Fibroblast of mammary gland (primary cell): ENCODE measurements around the gene IDS.
"Not testable (repeated sequence)": the region's sequence is repeated elsewhere in the genome, so short reads cannot be mapped to it uniquely, and the experiment has no call there.

ENCODE experiments used
- DNase-seq: peaks from one replicate; pipeline ENCODE4 v3.0.0-alpha.2; 2010; ENCODE audit warnings: low read depth
- H3K4me3 ChIP-seq: 2 replicates; pipeline ENCODE4 v1.5.1; 2011; ENCODE audit warnings: low read depth, mild to moderate bottlenecking, low read length, moderate library complexity; ENCODE audit not compliant: control insufficient read depth
- TF ChIP-seq, protein P1 (sequence below): conservative IDR thresholded peaks from 2 replicates; pipeline ENCODE4 v1.5.1; 2011; ENCODE audit warnings: low read depth, low read length, inconsistent platforms; ENCODE audit not compliant: control insufficient read depth, insufficient read depth

The IDS gene

DNA sequence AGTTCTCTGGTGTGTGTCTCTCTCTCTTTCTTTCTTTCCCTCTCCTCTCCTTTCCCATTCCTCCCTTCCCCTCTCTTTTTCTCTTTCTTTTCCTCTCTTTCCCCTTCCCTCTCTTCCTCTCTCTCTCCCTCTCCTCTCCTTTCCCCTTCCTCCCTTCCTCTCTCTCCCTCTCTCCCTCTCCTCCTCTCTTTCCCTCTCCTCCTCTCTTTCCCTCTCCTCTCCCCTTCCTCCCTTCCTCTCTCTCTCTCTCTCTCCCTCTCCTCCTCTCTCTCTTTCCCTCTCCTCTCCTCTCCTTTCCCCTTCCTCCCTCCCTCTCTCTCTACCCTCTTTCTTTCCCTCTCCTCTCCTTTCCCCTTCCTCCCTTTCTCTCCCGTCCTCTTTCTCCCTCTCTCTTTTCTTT, 23.3 kb upstream of the IDS start:
- TF ChIP-seq, protein P1, sequence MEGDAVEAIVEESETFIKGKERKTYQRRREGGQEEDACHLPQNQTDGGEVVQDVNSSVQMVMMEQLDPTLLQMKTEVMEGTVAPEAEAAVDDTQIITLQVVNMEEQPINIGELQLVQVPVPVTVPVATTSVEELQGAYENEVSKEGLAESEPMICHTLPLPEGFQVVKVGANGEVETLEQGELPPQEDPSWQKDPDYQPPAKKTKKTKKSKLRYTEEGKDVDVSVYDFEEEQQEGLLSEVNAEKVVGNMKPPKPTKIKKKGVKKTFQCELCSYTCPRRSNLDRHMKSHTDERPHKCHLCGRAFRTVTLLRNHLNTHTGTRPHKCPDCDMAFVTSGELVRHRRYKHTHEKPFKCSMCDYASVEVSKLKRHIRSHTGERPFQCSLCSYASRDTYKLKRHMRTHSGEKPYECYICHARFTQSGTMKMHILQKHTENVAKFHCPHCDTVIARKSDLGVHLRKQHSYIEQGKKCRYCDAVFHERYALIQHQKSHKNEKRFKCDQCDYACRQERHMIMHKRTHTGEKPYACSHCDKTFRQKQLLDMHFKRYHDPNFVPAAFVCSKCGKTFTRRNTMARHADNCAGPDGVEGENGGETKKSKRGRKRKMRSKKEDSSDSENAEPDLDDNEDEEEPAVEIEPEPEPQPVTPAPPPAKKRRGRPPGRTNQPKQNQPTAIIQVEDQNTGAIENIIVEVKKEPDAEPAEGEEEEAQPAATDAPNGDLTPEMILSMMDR = no peak
- H3K4me3 ChIP-seq = no peak overlapping the region
- DNase-seq = no peak

DNA sequence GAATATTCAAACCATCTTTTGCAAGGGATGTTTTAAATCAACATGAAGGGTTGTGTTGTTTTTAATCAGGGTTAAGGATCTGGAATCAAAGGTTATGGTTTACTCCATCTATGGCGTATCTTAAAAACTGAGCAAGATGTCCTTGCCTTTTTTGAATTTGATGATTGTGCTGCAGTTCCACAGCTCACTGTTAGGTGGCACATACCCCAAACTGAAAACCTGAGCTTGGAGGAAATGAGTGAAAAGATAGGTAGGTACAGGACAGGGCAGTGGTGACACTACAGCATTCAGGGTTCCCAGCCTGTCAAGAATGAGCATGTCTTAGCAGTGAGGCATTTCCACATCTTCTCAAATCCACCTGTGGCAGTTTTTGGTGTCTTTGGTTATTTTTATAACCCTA, 22.6 kb upstream of the IDS start:
- DNase-seq = peak; percentile 31
- TF ChIP-seq, protein P1 = peak; percentile 57
- H3K4me3 ChIP-seq = no peak overlapping the region

DNA sequence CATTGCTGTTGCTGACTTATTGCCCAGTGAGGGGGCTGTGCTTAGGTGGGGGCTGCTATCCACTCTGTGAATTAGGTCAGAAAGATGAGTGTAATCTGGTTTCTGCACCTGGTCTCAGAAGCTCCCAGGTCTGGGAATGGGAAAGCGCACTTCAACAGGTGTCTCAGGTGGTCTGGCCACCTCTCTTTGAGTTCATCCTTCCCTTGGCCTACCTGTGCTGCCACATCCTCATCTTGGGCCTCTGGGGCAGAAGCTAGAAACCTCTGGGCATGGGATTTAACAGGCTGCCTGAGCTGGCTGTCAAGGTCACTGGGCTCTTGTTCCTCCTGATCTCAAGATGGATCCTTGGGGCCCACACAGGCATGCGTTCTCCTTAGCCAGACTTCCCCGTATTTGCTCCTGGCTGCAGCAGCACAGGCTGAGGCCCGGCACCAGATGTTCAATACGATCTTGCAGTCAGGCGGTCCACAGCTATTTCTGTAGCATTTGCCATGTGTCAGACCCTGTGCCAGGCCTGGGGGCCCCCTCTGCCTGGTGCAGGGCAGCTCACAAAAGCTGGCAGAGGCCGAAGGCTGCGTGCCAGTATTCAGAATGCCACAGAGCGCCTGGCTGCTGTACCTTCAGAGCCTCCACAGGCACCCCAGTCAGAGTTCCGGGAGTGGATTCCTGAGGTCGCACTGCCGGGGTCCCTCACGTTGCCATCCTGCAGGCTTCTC, 21.4 kb upstream of the IDS start:
- not testable (repeated sequence) for DNase-seq, H3K4me3 ChIP-seq

GRCh38 chrX:149525903-149526302, 20.8 kb upstream of the IDS start:
- not testable (repeated sequence) for DNase-seq, H3K4me3 ChIP-seq

DNA sequence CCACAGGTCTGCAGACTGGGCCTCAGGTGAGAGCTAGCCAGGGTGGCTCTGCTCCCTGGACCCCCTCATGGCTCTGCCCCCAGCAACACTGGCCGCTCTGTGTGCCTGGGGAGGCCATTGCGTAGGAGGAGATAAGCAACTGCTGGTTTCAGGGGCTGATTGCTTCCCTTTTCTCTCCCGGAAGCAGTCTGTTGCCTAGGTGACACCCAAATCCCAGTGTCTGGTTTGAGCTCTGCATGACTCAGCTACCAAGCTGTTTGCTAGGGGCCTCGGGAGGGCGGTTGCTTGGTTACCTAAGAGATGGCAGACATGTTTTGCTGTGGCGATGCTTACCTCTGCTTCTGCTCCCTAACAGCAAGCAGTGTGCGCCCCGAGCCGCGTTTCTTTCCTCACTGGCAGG, 20.3 kb upstream of the IDS start:
- DNase-seq = peak; percentile 61

DNA sequence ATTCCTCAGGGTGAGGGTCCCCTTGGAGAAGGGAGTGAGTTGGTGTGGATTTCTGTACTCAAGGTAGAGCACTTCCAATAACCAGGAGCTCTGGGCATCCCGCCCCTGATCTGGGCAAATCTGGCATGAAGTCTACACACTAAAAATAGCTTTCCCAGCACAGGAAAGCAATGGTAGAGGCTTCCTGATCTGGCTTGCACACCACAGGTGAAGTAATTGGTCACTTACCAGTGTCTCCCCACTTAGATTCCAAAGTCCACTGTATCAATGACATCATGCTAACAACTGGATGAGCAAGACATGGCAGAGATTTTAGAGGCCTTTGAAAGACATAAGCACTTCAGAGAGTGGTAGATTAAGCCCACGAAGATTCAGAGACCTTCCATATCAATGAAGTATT, 17.8 kb upstream of the IDS start:
- TF ChIP-seq, protein P1 = no peak
- H3K4me3 ChIP-seq = no peak overlapping the region
- no peak for DNase-seq

More for the DNA sequence above, 20.3 kb upstream of the IDS start:
- not testable (repeated sequence) for H3K4me3 ChIP-seq

DNA sequence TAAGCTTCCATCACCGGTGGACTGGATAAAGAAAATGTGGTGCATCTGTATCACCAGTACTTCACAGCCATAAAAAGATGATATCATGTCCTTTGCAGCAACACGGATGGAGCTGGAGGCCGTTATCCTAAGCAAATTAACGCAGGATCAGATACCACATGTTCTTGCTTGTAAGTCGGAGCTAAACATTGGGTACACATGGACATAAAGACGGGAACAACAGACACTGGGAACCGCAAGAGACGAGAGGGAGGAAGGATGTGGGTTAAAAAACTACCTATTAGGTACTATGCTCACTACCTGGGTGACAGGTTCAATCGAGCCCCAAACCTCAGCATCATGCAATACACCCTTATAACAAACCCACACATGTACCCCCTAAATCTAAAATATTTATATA, 16.3 kb upstream of the IDS start:
- no peak for DNase-seq
- H3K4me3 ChIP-seq = no peak overlapping the region
- TF ChIP-seq, protein P1 = no peak

DNA sequence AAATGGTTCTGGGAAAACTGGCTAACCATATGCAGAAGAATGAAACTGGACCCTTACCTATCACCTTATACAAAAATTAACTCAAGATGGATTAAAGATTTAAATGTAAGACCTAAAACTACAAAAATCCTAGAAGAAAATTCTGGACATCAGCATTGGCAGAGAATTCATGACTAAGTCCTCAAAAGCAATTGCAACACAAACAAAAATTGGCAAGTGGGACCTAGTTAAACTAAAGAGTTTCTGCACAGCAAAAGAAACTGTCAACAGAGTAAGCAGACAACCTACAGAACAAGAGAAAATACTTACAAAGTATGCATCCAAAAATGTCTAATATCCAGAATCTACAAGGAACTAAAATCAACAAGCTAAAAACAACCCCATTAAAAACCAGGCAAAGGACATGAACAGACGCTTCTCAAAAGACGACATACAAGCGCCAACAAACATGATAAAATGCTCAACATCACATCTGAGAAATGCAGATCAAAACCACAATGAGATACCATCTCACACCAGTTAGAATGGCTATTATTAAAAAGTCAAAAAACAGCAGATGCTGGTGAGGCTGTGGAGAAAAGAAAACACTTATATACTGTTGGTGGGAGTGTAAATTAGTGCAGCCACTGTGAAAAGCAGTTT, 15.7 kb upstream of the IDS start:
- H3K4me3 ChIP-seq = not testable (repeated sequence)
- peak; percentile 30 for DNase-seq

DNA sequence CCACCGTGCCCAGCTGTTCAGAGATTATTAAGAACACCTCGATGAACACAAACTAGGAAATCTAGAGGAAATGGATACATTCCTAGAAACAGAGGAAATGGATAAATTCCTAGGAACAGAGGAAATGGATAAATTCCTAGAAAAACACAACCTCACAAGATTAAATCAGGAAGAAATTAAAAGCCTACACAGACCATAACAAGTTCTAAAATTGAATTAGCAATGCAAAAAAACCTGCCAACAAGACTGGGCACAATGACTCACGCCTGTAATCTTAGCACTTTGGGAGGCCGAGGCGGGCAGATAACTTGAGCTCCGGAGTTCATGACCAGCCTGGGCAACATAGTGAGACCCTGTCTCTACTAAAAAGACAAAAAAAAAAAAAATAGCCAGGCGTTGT, 13.1 kb upstream of the IDS start:
- no peak for DNase-seq
- no peak overlapping the region for H3K4me3 ChIP-seq
- TF ChIP-seq, protein P1 = no peak
